ENCODE data around the gene THAP10. TPM values are rescaled to one million over a fixed set of nuclear protein-coding genes. Genes with fewer than 3 reads are reported as not detected.
A peak's percentile ranks its signal among the peaks of the same experiment; 100 is the strongest.
"Not testable (repeated sequence)": the region's sequence is repeated elsewhere in the genome, so short reads cannot be mapped to it uniquely, and the experiment has no call there.

THAP10 gene
- total RNA-seq, 1 experiment from 2014 or later = 6.6 TPM

DNA sequence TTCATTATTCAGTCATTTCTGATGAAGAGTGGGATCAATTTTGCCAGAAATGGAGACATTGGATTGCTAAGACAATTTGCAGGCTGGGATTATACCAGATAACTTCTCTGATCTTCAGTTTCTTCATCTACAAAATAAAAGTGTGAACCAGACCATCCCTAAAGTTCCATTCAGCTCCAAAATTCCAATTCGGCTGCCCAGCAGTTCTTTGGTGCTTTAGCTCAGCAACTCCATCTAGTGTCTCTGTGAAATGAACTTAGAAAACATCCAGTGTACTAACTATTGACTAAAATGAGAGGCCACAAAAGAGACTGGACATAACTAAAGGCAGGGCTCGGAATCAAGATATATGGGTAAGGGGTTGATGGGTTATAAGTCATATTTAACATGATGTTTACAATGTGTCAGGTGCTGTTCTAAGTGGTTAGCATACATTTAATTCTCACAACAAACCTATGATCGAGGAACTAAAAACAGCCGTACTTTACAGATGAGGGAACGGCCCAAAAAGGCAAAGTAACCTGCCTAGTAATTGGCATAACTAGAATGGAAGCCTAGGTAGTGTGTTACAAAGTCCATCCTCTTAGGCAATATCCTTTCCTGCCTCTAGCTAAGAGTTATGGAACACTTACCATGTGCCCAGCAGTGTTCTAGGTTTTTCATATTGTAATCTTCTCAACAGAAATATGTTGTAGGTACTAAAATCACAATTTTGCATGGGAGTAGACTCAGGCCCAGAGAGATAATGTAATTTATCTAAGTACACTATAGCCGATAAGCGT lies 17.0 kb downstream of the THAP10 start:
- intact Hi-C loops (cut with micrococcal nuclease; ENCODE audit: unreplicated experiment) = loop anchor here (1.0 to 5.0 kb wide), 2 partner anchors 50 to 198 kb away; no protein-coding TSS in a partner anchor
- no peaks in the 10 kb centered on the region for H3K27me3 ChIP-seq (replicated peaks; ENCODE audit: insufficient read depth, low read depth, low read length, poor library complexity)
- TF ChIP-seq, protein P1, sequence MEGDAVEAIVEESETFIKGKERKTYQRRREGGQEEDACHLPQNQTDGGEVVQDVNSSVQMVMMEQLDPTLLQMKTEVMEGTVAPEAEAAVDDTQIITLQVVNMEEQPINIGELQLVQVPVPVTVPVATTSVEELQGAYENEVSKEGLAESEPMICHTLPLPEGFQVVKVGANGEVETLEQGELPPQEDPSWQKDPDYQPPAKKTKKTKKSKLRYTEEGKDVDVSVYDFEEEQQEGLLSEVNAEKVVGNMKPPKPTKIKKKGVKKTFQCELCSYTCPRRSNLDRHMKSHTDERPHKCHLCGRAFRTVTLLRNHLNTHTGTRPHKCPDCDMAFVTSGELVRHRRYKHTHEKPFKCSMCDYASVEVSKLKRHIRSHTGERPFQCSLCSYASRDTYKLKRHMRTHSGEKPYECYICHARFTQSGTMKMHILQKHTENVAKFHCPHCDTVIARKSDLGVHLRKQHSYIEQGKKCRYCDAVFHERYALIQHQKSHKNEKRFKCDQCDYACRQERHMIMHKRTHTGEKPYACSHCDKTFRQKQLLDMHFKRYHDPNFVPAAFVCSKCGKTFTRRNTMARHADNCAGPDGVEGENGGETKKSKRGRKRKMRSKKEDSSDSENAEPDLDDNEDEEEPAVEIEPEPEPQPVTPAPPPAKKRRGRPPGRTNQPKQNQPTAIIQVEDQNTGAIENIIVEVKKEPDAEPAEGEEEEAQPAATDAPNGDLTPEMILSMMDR (conservative IDR thresholded peaks at IDR 0.05; ENCODE audit: low read depth, low read length) = peak; percentile 69
- no peak for TF ChIP-seq EZH2 (IDR thresholded peaks at IDR 0.05; ENCODE audit: borderline replicate concordance, low read depth, low read length, poor library complexity, severe bottlenecking)
- ChIA-PET CTCF (interaction anchor here (0.5 to 1.9 kb wide), 9 partner anchors 9 to 869 kb away, joined by 3 to 16 read pairs (median 4); no protein-coding TSS in a partner anchor), POLR2A (ENCODE audit: low non-redundant PET) (no interaction called here)
- H3K9me3 ChIP-seq (ENCODE audit: low read depth, low read length, poor library complexity, severe bottlenecking) = no peaks in the 10 kb centered on the region
- peaks cover 11% of the 10 kb centered on the region for H3K4me1 ChIP-seq (ENCODE audit: insufficient read depth, low read length, poor library complexity, severe bottlenecking)
- no peak overlapping the region for H3K4me3 ChIP-seq (ENCODE audit: low read depth, low read length, poor library complexity, severe bottlenecking)
- no peak overlapping the region for H3K27ac ChIP-seq (ENCODE audit: low read depth, low read length, poor library complexity, severe bottlenecking)
- H3K36me3 ChIP-seq (ENCODE audit: insufficient read depth, low read length, poor library complexity, severe bottlenecking) = no peaks in the 10 kb centered on the region
- BruUV-seq (replicated peaks) = no TSS peak
- peak; percentile 49 for DNase-seq (ENCODE audit: low spot score)

DNA sequence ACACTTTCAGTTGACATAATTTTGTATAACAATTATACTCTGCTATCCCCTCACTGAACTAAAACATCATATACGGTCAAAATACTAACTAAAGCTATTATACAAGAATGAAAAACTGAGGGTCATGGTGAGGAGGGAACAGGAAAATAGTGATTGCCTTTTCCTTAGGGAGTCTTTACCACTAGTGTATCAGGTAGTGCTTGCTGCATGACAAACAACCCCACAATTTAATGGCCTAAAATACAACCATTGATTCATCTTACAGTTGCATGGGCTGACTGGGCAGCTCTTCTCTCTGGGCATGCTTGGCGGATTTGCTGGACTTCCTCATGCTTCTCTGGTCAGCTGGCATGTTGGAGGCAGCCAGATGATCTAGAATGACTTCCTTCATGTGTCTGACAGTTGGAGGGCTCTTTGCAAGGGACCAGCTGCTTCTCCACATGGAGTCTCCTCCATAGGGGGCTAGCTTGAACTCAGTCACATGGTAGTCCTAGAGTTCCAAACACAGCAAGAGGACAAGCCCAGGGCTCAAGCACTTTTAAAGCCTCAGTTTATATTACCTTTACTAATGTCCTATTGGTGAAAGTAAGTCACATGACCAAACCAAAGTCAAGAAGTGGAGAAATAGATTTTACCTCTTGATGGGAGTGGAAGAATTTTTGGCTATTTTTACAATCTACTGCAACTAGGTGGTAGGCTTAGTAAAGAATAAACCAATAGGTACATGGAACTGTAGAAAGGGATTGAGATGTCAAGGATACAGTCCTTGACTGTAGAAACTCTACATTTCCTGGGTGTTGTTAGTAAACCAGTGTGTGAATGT lies 18.8 kb downstream of the THAP10 start:
- H3K36me3 ChIP-seq (ENCODE audit: insufficient read depth, low read length, poor library complexity, severe bottlenecking) = no peaks in the 10 kb centered on the region
- ChIA-PET CTCF (interaction anchor here (0.7 to 1.9 kb wide), 3 partner anchors 49 to 567 kb away, joined by 3 to 16 read pairs (median 3); no protein-coding TSS in a partner anchor), POLR2A (ENCODE audit: low non-redundant PET) (interaction anchor here (0.6 kb wide), 1 partner anchor 521 kb away, joined by 10 read pairs; no protein-coding TSS in a partner anchor)
- H3K4me1 ChIP-seq (ENCODE audit: insufficient read depth, low read length, poor library complexity, severe bottlenecking) = peaks cover 28% of the 10 kb centered on the region
- no TSS peak for BruUV-seq (replicated peaks)
- H3K9me3 ChIP-seq (ENCODE audit: low read depth, low read length, poor library complexity, severe bottlenecking) = no peaks in the 10 kb centered on the region
- DNase-seq (ENCODE audit: low spot score) = no peak
- H3K27ac ChIP-seq (ENCODE audit: low read depth, low read length, poor library complexity, severe bottlenecking) = no peak overlapping the region
- TF ChIP-seq, protein P1 (conservative IDR thresholded peaks at IDR 0.05; ENCODE audit: low read depth, low read length) = no peak
- no peak for TF ChIP-seq EZH2 (IDR thresholded peaks at IDR 0.05; ENCODE audit: borderline replicate concordance, low read depth, low read length, poor library complexity, severe bottlenecking)
- H3K4me3 ChIP-seq (ENCODE audit: low read depth, low read length, poor library complexity, severe bottlenecking) = no peak overlapping the region
- intact Hi-C loops (cut with micrococcal nuclease; ENCODE audit: unreplicated experiment) = no loop called here
- no peaks in the 10 kb centered on the region for H3K27me3 ChIP-seq (replicated peaks; ENCODE audit: insufficient read depth, low read depth, low read length, poor library complexity)

- H3K27me3 ChIP-seq (replicated peaks; ENCODE audit: insufficient read depth, low read depth, low read length, poor library complexity); intact Hi-C loops (cut with micrococcal nuclease; ENCODE audit: unreplicated experiment); DNase-seq (ENCODE audit: low spot score); H3K27ac ChIP-seq (ENCODE audit: low read depth, low read length, poor library complexity, severe bottlenecking); H3K9me3 ChIP-seq (ENCODE audit: low read depth, low read length, poor library complexity, severe bottlenecking); H3K4me3 ChIP-seq (ENCODE audit: low read depth, low read length, poor library complexity, severe bottlenecking); POLR2A ChIA-PET (ENCODE audit: low non-redundant PET); BruUV-seq (replicated peaks); CTCF ChIA-PET; H3K36me3 ChIP-seq (ENCODE audit: insufficient read depth, low read length, poor library complexity, severe bottlenecking): not testable (repeated sequence)
- peaks cover 41% of the 10 kb centered on the region for H3K4me1 ChIP-seq (ENCODE audit: insufficient read depth, low read length, poor library complexity, severe bottlenecking)
These were observed 20.7 kb downstream of the THAP10 start for GRCh38 chr15:70871490-70871889.

Measured in A673 (cell line).